IMR-90 (cell line): ENCODE results near the gene MEF2D. TPM values are rescaled to one million over a fixed set of nuclear protein-coding genes. Genes with fewer than 3 reads are reported as not detected.

ENCODE experiments used
- ATAC-seq: fragments of 200-7000 bp; cut with Tn5 transposase; 2 replicates; pipeline ENCODE4 v1.9.1; 2020; ENCODE audit warnings: low read depth, mild to moderate bottlenecking, moderate library complexity
- BruUV-seq: library from RNA; stranded (reverse); fragments of 400-500 nt; replicated peaks from 2 replicates; lab custom pipeline; 2021; lab: Mats Ljungman, UMichigan
- CTCF ChIA-PET: fragments of 300-600 bp; formaldehyde crosslinking; extraction: SDS; loops from one replicate; lab custom pipeline; 2021; ENCODE audit warnings: antibody characterized with exemption; lab: Yijun Ruan, JAX
- POLR2A ChIA-PET: fragments of 300-600 bp; sonication (Branson Sonifier 250); formaldehyde crosslinking; loops from one replicate; lab custom pipeline; 2022; ENCODE audit warnings: antibody characterized with exemption; ENCODE audit not compliant: unreplicated experiment; lab: Charles Lee
- DNase-seq: peaks from one replicate; pipeline ENCODE4 v3.0.0; 2013
- H2AFZ ChIP-seq: replicated peaks from 2 replicates; pipeline ENCODE3; 2013; ENCODE audit warnings: low read length, mild to moderate bottlenecking; ENCODE audit not compliant: poor library complexity
- H2AK5ac ChIP-seq: 2 replicates; pipeline ENCODE4 v1.6.1; 2013; ENCODE audit warnings: low read depth, low read length, inconsistent platforms
- H2AK9ac ChIP-seq: replicated peaks from 2 replicates; pipeline ENCODE3; 2013; ENCODE audit warnings: mild to moderate bottlenecking, low read depth, low read length, moderate library complexity; ENCODE audit not compliant: poor library complexity
- H2BK120ac ChIP-seq: 2 replicates; pipeline ENCODE4 v1.6.1; 2013; ENCODE audit warnings: low read depth, low read length, inconsistent platforms
- H2BK15ac ChIP-seq: 3 replicates; pipeline ENCODE4 v1.6.1; 2013; ENCODE audit warnings: low read depth, low read length, inconsistent platforms
- H2BK20ac ChIP-seq: 2 replicates; pipeline ENCODE4 v1.6.1; 2013; ENCODE audit warnings: low read depth, mild to moderate bottlenecking, inconsistent platforms, low read length, moderate library complexity
- H2BK5ac ChIP-seq: 2 replicates; pipeline ENCODE4 v1.6.1; 2013; ENCODE audit warnings: mild to moderate bottlenecking, low read depth, low read length, inconsistent platforms; ENCODE audit not compliant: poor library complexity, severe bottlenecking
- H3K14ac ChIP-seq: replicated peaks from 2 replicates; pipeline ENCODE4 v1.6.1; 2013; ENCODE audit warnings: low read depth, low read length, inconsistent platforms
- H3K18ac ChIP-seq: 2 replicates; pipeline ENCODE4 v1.6.1; 2013; ENCODE audit warnings: low read depth, low read length, control low read depth
- H3K23ac ChIP-seq: 2 replicates; pipeline ENCODE4 v1.6.1; 2013; ENCODE audit warnings: low read depth, low read length, inconsistent platforms
- H3K27ac ChIP-seq: 2 replicates; pipeline ENCODE4 v1.5.1; 2013; ENCODE audit warnings: mild to moderate bottlenecking, control low read depth, low read length; ENCODE audit not compliant: insufficient read depth
- H3K27me3 ChIP-seq: 2 replicates; pipeline ENCODE4 v1.6.1; 2013; ENCODE audit warnings: low read length; ENCODE audit not compliant: control insufficient read depth, insufficient read depth
- H3K36me3 ChIP-seq: 2 replicates; pipeline ENCODE4 v1.6.1; 2013; ENCODE audit warnings: low read length, mixed read lengths; ENCODE audit not compliant: control insufficient read depth, insufficient read depth
- H3K4ac ChIP-seq: 2 replicates; pipeline ENCODE4 v1.6.1; 2013; ENCODE audit warnings: low read depth, low read length, inconsistent platforms
- H3K4me1 ChIP-seq: 2 replicates; pipeline ENCODE4 v1.6.1; 2013; ENCODE audit warnings: low read length, mixed read lengths; ENCODE audit not compliant: control insufficient read depth, insufficient read depth
- H3K4me2 ChIP-seq: 2 replicates; pipeline ENCODE4 v1.6.1; 2013; ENCODE audit warnings: low read depth, mild to moderate bottlenecking, control low read depth, low read length, moderate library complexity
- H3K4me3 ChIP-seq: 2 replicates; pipeline ENCODE4 v1.5.1; 2013; ENCODE audit warnings: low read depth, mild to moderate bottlenecking, control low read depth, low read length, moderate library complexity; ENCODE audit not compliant: insufficient read depth
- H3K56ac ChIP-seq: 2 replicates; pipeline ENCODE4 v1.6.1; 2013; ENCODE audit warnings: low read length, inconsistent platforms; ENCODE audit not compliant: insufficient read depth; ENCODE audit errors: extremely low read depth
- H3K79me1 ChIP-seq, 2 experiments: 2 replicates each; pipeline ENCODE4 v1.6.1; 2013; ENCODE audit warnings: low read length in 2 of 2, inconsistent platforms in 1 of 2, low read depth in 1 of 2
- H3K9ac ChIP-seq: 2 replicates; pipeline ENCODE4 v1.6.1; 2013; ENCODE audit warnings: low read depth, low read length, control low read depth
- H3K9me1 ChIP-seq: 2 replicates; pipeline ENCODE4 v1.6.1; 2013; ENCODE audit warnings: low read length, inconsistent platforms; ENCODE audit not compliant: insufficient read depth
- H3K9me3 ChIP-seq: 2 replicates; pipeline ENCODE4 v1.6.1; 2013; ENCODE audit warnings: low read length; ENCODE audit not compliant: control insufficient read depth, insufficient read depth
- H4K20me1 ChIP-seq: 2 replicates; pipeline ENCODE4 v1.6.1; 2013; ENCODE audit warnings: low read length, inconsistent platforms; ENCODE audit not compliant: insufficient read depth
- H4K5ac ChIP-seq: 2 replicates; pipeline ENCODE4 v1.6.1; 2013; ENCODE audit warnings: mild to moderate bottlenecking, low read depth, low read length, control low read depth
- H4K8ac ChIP-seq, 2 experiments: 2 replicates each; pipeline ENCODE4 v1.6.1; 2013; ENCODE audit warnings: low read depth in 2 of 2, low read length in 2 of 2, control low read depth in 1 of 2, inconsistent platforms in 1 of 2
- H4K91ac ChIP-seq: 2 replicates; pipeline ENCODE4 v1.6.1; 2013; ENCODE audit warnings: low read depth, low read length, inconsistent platforms; ENCODE audit not compliant: insufficient read depth
- CEBPB ChIP-seq: IDR thresholded peaks from 2 replicates; pipeline ENCODE4 v1.6.1; 2012; ENCODE audit warnings: low read depth, low read length, improper control_type of control experiment
- CHD1 ChIP-seq: IDR thresholded peaks from 2 replicates; pipeline ENCODE4 v1.6.1; 2012; ENCODE audit warnings: low read depth, low read length, improper control_type of control experiment
- FOS ChIP-seq: fragments of 150-350 bp; IDR thresholded peaks from 2 replicates; pipeline ENCODE4 v1.6.1; 2016; ENCODE audit warnings: low read depth, low read length
- MAFK ChIP-seq: IDR thresholded peaks from 2 replicates; pipeline ENCODE4 v1.6.1; 2012; ENCODE audit warnings: low read depth, low read length, improper control_type of control experiment
- MAZ ChIP-seq: IDR thresholded peaks from 2 replicates; pipeline ENCODE4 v1.6.1; 2012; ENCODE audit warnings: low read depth, mild to moderate bottlenecking, low read length, improper control_type of control experiment, moderate library complexity, borderline replicate concordance
- MXI1 ChIP-seq: IDR thresholded peaks from 2 replicates; pipeline ENCODE4 v1.6.1; 2012; ENCODE audit warnings: low read depth, mild to moderate bottlenecking, low read length, moderate library complexity, borderline replicate concordance
- NFE2L2 ChIP-seq: fragments of 150-350 bp; IDR thresholded peaks from 2 replicates; pipeline ENCODE4 v1.6.1; 2016; ENCODE audit warnings: low read depth, mild to moderate bottlenecking, low read length
- POLR2A ChIP-seq: IDR thresholded peaks from 2 replicates; pipeline ENCODE4 v1.6.1; 2012; ENCODE audit warnings: mild to moderate bottlenecking, low read depth, low read length
- RAD21 ChIP-seq: IDR thresholded peaks from 2 replicates; pipeline ENCODE4 v1.6.1; 2012; ENCODE audit warnings: low read length, improper control_type of control experiment
- RCOR1 ChIP-seq: IDR thresholded peaks from 2 replicates; pipeline ENCODE4 v1.6.1; 2012; ENCODE audit warnings: mild to moderate bottlenecking, low read length, improper control_type of control experiment; ENCODE audit not compliant: insufficient replicate concordance
- RFX5 ChIP-seq: IDR thresholded peaks from 2 replicates; pipeline ENCODE4 v1.8.0; 2012; ENCODE audit warnings: low read depth, mild to moderate bottlenecking, low read length, moderate library complexity
- SMC3 ChIP-seq: fragments of 150-350 bp; IDR thresholded peaks from 2 replicates; pipeline ENCODE4 v1.6.1; 2016; ENCODE audit warnings: low read depth, mild to moderate bottlenecking, antibody characterized with exemption, low read length, moderate library complexity
- WGBS, 2 experiments: methylation state at CpG; one replicate each; pipeline versions ENCODE4 v1.1.5 to v1.1.7; 2013; ENCODE audit warnings: missing lambda C conversion rate in 2 of 2; ENCODE audit not compliant: insufficient read length in 1 of 2; ENCODE audit errors: extremely low coverage in 2 of 2; 5-methylcytosine and 5-hydroxymethylcytosine counted together
- dilution Hi-C: fragments of 300-500 bp; cut with HindIII; formaldehyde crosslinking; loops from one replicate; pipeline ENCODE4 v1.14.3; 2018; ENCODE audit warnings: low sequenced_read_pairs; ENCODE audit not compliant: unreplicated experiment
- in situ Hi-C: fragments of 300-500 bp; cut with MboI; formaldehyde crosslinking; loops from 3 replicates; pipeline ENCODE4 v1.14.3; 2019; ENCODE audit warnings: low sequenced_read_pairs, inconsistent platforms, mixed read lengths
- intact Hi-C: fragments of 100-400 bp; cut with micrococcal nuclease; formaldehyde crosslinking; loops from 2 replicates; pipeline ENCODE4 v1.10.0; 2022
- polyA plus RNA-seq, 3 experiments: library from polyadenylated mRNA; depleted of rRNA; stranded (reverse); fragments of >200 nt; gene quantifications; 2 replicates each; pipeline ENCODE4 v1.2.3, GENCODE V29; 2012; ENCODE audit warnings: low replicate concordance in 1 of 3
- total RNA-seq: library from RNA; depleted of rRNA; stranded (reverse); fragments of >200 nt; gene quantifications from 2 replicates; pipeline ENCODE4 v1.2.3, GENCODE V29; 2012
- TF ChIP-seq, protein P1 (sequence below): conservative IDR thresholded peaks from 2 replicates; pipeline ENCODE4 v1.5.1; 2012; ENCODE audit warnings: mild to moderate bottlenecking, low read depth, low read length, improper control_type of control experiment
- TF ChIP-seq, protein P2 (sequence below): fragments of 150-350 bp; IDR thresholded peaks from 2 replicates; pipeline ENCODE4 v1.6.1; 2017; ENCODE audit warnings: mild to moderate bottlenecking, antibody characterized with exemption, low read length, low read depth
- TF ChIP-seq, protein P3 (sequence below): fragments of 150-350 bp; IDR thresholded peaks from 2 replicates; pipeline ENCODE4 v1.6.1; 2016; ENCODE audit warnings: low read depth, mild to moderate bottlenecking, low read length, moderate library complexity, borderline replicate concordance

The MEF2D gene
- total and polyA plus RNA-seq, 2 of the 4 experiments (the other 2 are of a cell fraction), result 2.9 to 20.0 TPM

DNA sequence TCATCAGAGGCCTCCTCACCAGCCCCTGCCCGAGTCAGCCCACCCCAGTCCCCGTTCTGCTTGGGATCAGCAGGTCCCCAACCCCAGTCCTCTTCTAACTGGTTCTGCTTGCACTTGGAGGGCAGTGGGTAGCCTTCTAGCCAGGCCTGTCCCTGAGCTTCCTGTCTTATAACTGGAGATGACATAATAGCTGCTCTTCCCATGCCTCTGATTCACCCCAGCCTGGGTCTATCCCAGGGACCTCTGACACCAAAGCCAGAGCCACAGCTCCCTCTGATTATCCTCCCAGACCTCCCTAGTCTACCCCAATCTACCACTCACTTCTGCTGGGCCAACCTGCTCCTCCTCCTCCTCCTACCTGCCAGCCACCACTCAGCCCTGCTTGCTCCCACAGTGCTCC is 40.4 kb upstream of the MEF2D start:
- Histone ChIP-seq H2BK20ac (no peak overlapping the region), H3K4ac (no peak overlapping the region), H3K36me3 (peaks cover 18% of the 10 kb centered on the region), H3K18ac (no peak overlapping the region), H3K4me3 (no peak overlapping the region), H4K8ac (no peak overlapping the region), H3K9ac (no peak overlapping the region), H4K91ac (no peak overlapping the region), H4K5ac (no peak overlapping the region), H3K23ac (no peak overlapping the region), H2BK5ac (no peak overlapping the region), H2AK5ac (no peak overlapping the region), H3K56ac (no peak overlapping the region), H2AK9ac (no peak overlapping the region), H3K9me3 (no peaks in the 10 kb centered on the region), H2AFZ (no peak overlapping the region), H2BK15ac (no peak overlapping the region), H4K20me1 (no peaks in the 10 kb centered on the region), H3K79me1 (0 out of 4 replicates have a peak, but pooled peaks cover 0 to 2% of the 10 kb centered on the region in 2 experiments), H3K14ac (no peak overlapping the region), H3K4me1 (no peaks in the 10 kb centered on the region), H3K4me2 (no peak overlapping the region), H3K27ac (no peak overlapping the region), H3K9me1 (no peaks in the 10 kb centered on the region; the same call in 1 of the 2 replicates), H2BK120ac (no peak overlapping the region), H3K27me3 (no peaks in the 10 kb centered on the region)
- dilution Hi-C loops (no loop called here), in situ Hi-C loops (no loop called here), intact Hi-C loops (no loop called here)
- no TSS peak for BruUV-seq
- ChIA-PET POLR2A (no interaction called here), CTCF (no interaction called here)
- ATAC-seq, result no peak
- no peak for TF ChIP-seq FOS
- TF ChIP-seq POLR2A, result no peak
- TF ChIP-seq MAZ, result no peak
- no peak for TF ChIP-seq CHD1
- TF ChIP-seq CEBPB, result no peak
- TF ChIP-seq, protein P1, sequence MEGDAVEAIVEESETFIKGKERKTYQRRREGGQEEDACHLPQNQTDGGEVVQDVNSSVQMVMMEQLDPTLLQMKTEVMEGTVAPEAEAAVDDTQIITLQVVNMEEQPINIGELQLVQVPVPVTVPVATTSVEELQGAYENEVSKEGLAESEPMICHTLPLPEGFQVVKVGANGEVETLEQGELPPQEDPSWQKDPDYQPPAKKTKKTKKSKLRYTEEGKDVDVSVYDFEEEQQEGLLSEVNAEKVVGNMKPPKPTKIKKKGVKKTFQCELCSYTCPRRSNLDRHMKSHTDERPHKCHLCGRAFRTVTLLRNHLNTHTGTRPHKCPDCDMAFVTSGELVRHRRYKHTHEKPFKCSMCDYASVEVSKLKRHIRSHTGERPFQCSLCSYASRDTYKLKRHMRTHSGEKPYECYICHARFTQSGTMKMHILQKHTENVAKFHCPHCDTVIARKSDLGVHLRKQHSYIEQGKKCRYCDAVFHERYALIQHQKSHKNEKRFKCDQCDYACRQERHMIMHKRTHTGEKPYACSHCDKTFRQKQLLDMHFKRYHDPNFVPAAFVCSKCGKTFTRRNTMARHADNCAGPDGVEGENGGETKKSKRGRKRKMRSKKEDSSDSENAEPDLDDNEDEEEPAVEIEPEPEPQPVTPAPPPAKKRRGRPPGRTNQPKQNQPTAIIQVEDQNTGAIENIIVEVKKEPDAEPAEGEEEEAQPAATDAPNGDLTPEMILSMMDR, result no peak
- TF ChIP-seq MAFK, result no peak
- no peak for TF ChIP-seq MXI1
- no peak for TF ChIP-seq RAD21
- no peak for TF ChIP-seq SMC3
- TF ChIP-seq NFE2L2, result no peak
- TF ChIP-seq RFX5, result no peak
- TF ChIP-seq, protein P2, sequence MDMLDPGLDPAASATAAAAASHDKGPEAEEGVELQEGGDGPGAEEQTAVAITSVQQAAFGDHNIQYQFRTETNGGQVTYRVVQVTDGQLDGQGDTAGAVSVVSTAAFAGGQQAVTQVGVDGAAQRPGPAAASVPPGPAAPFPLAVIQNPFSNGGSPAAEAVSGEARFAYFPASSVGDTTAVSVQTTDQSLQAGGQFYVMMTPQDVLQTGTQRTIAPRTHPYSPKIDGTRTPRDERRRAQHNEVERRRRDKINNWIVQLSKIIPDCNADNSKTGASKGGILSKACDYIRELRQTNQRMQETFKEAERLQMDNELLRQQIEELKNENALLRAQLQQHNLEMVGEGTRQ, result no peak
- TF ChIP-seq RCOR1, result no peak
- TF ChIP-seq, protein P3, sequence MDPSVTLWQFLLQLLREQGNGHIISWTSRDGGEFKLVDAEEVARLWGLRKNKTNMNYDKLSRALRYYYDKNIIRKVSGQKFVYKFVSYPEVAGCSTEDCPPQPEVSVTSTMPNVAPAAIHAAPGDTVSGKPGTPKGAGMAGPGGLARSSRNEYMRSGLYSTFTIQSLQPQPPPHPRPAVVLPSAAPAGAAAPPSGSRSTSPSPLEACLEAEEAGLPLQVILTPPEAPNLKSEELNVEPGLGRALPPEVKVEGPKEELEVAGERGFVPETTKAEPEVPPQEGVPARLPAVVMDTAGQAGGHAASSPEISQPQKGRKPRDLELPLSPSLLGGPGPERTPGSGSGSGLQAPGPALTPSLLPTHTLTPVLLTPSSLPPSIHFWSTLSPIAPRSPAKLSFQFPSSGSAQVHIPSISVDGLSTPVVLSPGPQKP, result no peak
- no CpG with 5 or more reads among the region's 2 CpGs for WGBS, 2 experiments
- peak; percentile 20 for DNase-seq
